ENCODE data around the gene CHM.

The CHM gene

DNA sequence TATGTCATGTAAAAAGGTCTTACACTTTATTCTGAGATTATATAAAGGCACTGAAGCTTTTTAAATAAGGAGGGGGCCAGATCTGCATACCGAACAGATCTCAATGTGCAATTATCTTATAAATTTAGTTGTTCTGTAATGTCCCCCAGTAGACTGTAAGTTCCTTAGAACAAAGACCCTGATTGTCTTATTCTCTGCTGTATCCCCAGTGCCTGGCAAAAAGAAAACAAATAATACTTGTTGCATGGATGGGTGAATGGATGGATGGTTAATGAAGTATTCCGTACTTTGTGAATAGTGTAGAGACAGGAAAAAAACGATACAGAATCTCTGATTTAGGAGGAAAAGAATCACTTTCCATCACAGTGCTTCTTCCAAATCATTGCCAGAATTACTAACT is 141.5 kb downstream of the CHM start:
- TF ChIP-seq GATA1 (IDR thresholded peaks at IDR 0.05; ENCODE audit: low read depth, low read length), result no peak
- no peak for TF ChIP-seq POLR2A (IDR thresholded peaks at IDR 0.05; ENCODE audit: low read length)
- no peak for DNase-seq

DNA sequence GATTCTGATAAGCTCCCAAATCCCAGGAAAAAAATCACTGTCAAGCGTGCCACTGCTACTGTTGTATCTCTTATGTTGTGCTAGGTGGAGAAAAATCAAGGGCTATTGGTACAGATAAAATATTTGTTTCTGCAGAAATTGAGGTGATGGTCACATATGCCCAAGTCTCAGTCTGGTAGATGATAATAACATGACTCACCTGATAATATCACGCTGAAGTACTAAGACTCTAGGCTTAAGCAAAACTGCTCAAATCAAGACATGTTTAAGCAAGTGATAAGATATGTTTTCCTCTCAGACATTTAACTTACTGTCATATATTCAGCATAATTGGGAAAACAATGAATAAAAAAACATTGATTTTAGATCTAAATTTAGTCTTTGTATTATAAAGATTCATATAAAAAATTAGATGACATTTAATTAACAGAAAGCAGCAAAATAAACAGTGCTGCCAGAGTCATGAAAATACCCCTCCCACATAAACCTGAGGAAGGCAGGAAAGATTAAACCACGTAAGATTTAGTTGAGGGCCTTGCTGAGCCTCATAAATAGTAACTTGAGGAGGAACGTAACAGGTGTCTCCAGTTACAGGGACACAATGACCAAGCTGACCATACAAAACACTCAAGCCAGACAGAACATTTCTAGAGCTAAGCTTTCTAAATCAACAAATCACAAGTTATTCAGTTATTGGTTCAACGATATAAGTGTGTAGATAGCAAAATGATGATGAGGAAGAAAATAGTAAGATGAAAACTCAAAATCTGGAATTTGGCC is 143.5 kb downstream of the CHM start:
- TF ChIP-seq GATA1 (IDR thresholded peaks at IDR 0.05; ENCODE audit: low read depth, low read length), result no peak
- TF ChIP-seq POLR2A (IDR thresholded peaks at IDR 0.05; ENCODE audit: low read length), result no peak
- DNase-seq, result peak in 1 of 2 experiments; percentile 0

DNA sequence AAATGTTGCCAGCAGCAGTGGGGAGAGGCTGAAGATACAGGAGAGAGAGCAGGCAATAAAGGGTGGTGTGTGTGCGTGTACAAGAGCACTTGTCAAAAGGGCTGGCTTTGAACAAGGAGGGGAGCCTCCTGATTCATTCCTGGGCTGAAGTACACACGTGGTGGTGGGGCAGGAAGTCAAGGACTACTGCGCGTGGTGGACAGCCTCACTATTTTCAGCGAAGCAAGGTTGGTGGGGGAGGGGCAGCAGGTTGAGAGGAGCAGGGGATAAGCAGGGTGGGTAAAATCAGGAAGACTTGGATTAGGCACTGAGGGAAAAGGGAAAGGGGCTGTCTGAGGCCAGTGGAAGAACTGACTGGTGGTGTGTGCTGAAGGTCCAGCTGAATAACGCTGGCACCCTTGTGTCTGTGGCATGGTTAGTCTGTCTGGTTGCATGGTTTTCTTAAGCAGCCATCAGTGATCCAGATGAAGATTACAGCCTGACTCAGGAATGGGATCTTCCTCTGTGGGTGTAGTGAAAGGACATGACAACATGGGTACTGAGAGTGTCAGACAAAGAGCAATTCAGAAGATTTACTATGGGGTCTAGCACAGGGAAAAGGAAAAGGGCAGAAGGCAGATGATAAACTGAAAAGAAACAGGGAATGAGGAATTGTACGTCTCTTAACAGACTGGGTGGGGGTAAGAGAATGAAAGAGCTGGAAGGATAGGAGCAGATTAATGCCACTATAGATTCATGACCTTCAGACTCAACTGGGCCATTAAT is 149.8 kb downstream of the CHM start:
- TF ChIP-seq POLR2A (IDR thresholded peaks at IDR 0.05; ENCODE audit: low read length) (no peak), GATA1 (IDR thresholded peaks at IDR 0.05; ENCODE audit: low read depth, low read length) (no peak)
- peak in 1 of 2 experiments; percentile 1 for DNase-seq

DNA sequence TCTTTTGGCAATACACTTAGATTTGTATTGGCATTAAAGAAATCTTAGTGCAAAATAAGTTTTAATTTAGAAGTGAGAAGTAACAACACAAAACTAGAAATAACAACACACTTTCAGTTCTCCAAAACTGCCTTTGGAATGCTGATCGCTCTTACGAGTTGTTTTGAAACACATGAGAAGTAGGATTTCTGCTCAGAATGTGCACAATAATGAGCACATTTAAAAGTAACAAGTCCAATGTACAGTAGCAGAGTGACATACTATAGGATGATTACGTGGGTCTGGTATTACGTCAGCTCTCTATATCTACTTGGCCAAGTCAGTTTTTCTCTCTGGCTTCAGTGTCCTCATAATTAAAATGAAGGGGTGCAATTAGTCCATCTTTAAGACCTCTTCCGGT is 164.8 kb downstream of the CHM start:
- TF ChIP-seq POLR2A (IDR thresholded peaks at IDR 0.05; ENCODE audit: low read length) (no peak), GATA1 (IDR thresholded peaks at IDR 0.05; ENCODE audit: low read depth, low read length) (no peak)

DNA sequence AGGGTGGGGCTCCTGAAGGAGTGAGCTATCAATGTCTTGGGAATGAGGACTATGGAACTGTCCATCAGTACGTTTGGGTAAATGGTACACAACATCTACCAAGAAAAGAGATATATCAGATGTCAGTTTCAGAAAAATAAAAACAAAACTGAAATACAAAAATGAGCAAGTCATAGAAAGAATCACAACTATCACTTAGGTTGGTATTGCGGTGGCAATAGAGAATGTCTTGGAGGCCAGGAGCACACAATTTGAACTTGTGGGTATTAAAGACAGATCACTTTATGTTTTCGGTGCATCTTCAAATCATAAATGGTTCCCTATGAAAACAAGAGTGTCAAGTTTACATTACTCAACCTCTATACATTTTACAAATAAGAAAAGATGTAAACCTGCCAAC is 176.8 kb downstream of the CHM start:
- no peak for TF ChIP-seq POLR2A (IDR thresholded peaks at IDR 0.05; ENCODE audit: low read length)
- no peak for TF ChIP-seq GATA1 (IDR thresholded peaks at IDR 0.05; ENCODE audit: low read depth, low read length)

More for the DNA sequence above, 164.8 kb downstream of the CHM start:
- no peak for DNase-seq

DNA sequence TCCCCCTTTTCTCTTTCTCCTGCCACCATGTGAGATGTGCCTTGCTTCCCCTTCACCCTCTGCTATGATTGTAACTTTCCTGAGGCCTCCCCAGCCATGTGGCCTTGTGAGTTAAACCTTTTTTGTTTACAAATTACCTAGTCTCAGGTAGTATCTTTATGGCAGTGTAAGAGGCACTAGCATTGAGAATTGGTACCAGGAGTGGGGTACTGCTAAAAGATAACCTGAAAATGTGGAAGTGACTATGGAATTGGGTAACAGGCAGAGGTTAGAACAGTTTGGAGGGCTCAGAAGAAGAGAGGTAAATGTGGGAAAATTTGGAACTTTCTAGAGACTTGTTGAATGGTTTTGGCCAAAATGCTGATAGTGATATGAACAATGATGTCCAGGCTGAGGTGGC is 182.0 kb downstream of the CHM start:
- DNase-seq, result no peak
- TF ChIP-seq GATA1 (IDR thresholded peaks at IDR 0.05; ENCODE audit: low read depth, low read length) (no peak), POLR2A (IDR thresholded peaks at IDR 0.05; ENCODE audit: low read length) (no peak)

More for the DNA sequence above, 176.8 kb downstream of the CHM start:
- no peak for DNase-seq

DNA sequence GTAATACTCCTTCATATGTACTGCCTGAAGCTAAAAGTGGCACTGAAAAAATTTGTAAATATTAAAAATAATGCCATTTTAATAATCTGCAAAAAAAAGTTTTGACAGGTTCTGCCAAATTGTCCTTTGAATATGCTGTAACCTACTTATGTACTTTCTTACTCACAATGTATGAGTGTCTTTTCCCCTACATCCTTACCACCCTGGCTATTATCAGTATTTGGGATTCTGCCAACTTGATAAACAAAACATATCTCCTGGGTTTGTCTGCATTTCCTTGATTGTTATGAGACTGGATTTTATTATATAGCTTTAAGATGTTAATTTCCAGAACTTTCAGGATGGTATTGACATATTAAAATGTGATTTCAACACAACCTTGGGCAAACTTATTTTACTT is 187.9 kb downstream of the CHM start:
- TF ChIP-seq POLR2A (IDR thresholded peaks at IDR 0.05; ENCODE audit: low read length) (no peak), GATA1 (IDR thresholded peaks at IDR 0.05; ENCODE audit: low read depth, low read length) (no peak)
- peak in 1 of 2 experiments; percentile 0 for DNase-seq

DNA sequence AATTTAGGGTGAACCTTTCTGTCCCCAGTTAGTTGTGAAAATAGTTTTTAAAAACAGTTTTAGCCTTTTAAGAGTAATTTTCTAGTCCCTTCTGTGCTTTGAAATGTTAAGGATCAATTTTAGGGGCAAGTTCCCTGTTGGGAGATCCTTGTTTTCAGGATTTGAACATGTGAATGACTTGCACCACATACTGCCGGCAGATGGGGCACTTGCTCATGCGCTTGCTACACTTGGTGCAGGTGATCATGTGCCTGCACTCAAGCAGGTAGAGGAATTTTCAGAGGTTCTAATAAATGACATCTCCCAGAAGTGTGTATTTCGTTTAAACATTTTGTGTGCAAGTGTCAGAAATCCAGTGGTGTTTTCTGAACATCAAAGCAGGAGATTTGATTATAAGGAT is 195.9 kb downstream of the CHM start:
- TF ChIP-seq GATA1 (IDR thresholded peaks at IDR 0.05; ENCODE audit: low read depth, low read length) (no peak), POLR2A (IDR thresholded peaks at IDR 0.05; ENCODE audit: low read length) (no peak)
- peak; percentile 0 to 4 for DNase-seq

DNA sequence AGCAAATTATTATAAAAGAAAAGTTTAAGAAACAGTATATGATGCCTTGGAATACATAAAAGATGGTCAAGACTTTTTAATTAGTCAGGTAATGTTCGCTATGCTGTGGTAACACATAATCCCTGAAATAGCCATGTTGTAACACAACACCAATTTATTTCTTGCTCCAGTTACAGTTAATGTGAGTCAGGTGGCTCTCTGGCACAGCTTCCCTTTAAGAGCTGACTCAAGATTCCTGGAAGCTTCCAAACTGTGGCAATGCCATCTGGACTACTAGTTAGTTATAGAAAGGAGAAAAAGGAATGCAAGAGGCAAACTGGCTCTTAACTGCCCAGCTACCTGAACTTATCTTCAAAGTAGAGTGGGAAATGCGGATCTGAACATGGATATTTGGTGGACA is 210.5 kb downstream of the CHM start:
- TF ChIP-seq GATA1 (IDR thresholded peaks at IDR 0.05; ENCODE audit: low read depth, low read length) (no peak), POLR2A (IDR thresholded peaks at IDR 0.05; ENCODE audit: low read length) (no peak)
- DNase-seq, result no peak

DNA sequence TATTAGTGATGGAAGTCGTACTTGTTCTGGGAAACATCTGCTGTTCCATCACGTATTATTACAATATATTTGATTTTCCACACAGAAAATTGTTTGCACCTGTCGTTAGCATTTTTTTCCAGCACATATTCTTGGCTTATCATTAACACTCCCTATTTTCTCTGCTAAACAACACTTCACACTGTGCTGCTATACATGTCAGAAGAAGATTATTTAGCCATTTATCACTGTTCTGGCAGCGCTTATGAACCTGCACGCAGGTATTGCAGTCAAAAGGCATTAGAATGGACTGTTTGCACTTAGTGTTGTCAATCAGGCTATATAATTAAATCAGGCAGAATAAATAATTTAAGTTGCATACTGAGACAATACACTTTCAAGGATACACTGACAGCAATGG is 218.6 kb downstream of the CHM start:
- TF ChIP-seq POLR2A (IDR thresholded peaks at IDR 0.05; ENCODE audit: low read length), result no peak
- TF ChIP-seq GATA1 (IDR thresholded peaks at IDR 0.05; ENCODE audit: low read depth, low read length), result no peak
- DNase-seq, result no peak

DNA sequence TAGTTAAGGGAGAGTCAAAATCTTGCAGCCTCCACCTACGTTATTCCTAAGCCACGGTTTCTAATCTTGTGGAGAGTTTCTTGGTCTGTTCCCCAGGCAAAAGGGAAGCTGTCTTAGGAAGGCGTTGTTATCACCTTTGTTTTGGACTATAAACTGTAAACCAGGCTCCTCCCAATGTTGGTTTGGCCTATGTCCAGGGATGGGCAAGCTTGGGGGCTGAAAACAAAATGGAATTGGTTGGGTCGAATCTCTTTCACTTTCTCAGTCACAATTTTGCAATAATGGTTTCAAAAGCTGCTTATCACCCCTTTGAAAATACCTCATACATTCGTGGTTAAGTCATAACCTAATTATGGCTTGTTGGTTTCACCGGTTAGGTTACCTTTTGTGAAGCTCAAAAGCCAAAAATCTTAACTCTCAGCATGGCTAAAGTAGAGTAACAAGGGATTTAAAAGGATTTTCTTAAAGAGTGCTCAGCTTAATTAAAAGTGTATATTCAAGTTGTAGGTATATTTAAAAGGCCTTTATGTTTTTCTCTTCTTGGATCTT is 232.1 kb downstream of the CHM start:
- no peak for DNase-seq
- TF ChIP-seq GATA1 (IDR thresholded peaks at IDR 0.05; ENCODE audit: low read depth, low read length), result no peak
- TF ChIP-seq POLR2A (IDR thresholded peaks at IDR 0.05; ENCODE audit: low read length), result no peak
